Measurements from ENCODE around the gene TSHR. TPM values are rescaled to one million over a fixed set of nuclear protein-coding genes. Genes with fewer than 3 reads are reported as not detected.

The TSHR gene
- total and polyA plus RNA-seq, 2 of the 13 experiments (the other 11 are each of a cell fraction or from before 2014, with no cell fraction given), result not detected

GRCh38 chr14:81105961-81106360 lies 150.5 kb downstream of the TSHR start:
- in situ Hi-C loops (cut with HindIII; ENCODE audit: extremely low pct_ligation_motif_present, low pct_unique_long_range_greater_than_20kb) (no loop called here), intact Hi-C loops (cut with micrococcal nuclease; ENCODE audit: unreplicated experiment) (no loop called here)
- WGBS (ENCODE audit: low lambda C conversion rate), result 48% methylated on average over 1 of the region's 1 CpG
- Histone ChIP-seq H3K9me3 (ENCODE audit: low read length) (no peaks in the 10 kb centered on the region), H3K27ac (ENCODE audit: extremely low read length, insufficient read depth, low read length) (no peak overlapping the region), H3K36me3 (replicated peaks in 1 of 2; ENCODE audit: control insufficient read depth in 1 of 2, insufficient read depth in 2 of 2, low read length in 2 of 2) (no peaks in the 10 kb centered on the region), H3K79me2 (ENCODE audit: insufficient read depth, low read length) (no peaks in the 10 kb centered on the region), H3K4me3 (replicated peaks in 1 of 3; ENCODE audit: insufficient read depth in 1 of 3, low read depth in 2 of 3, low read length in 3 of 3) (no peak overlapping the region), H4K20me1 (ENCODE audit: insufficient read depth, low read length) (no peaks in the 10 kb centered on the region), H3K9ac (ENCODE audit: insufficient read depth, low read depth, low read length) (no peak overlapping the region), H3K27me3 (ENCODE audit: control insufficient read depth in 1 of 2, insufficient read depth in 2 of 2, low read length in 2 of 2) (no peaks in the 10 kb centered on the region), H3K4me1 (ENCODE audit: insufficient read depth, low read length) (no peaks in the 10 kb centered on the region), H3K4me2 (ENCODE audit: low read depth, low read length) (no peak overlapping the region), H2AFZ (ENCODE audit: low read length) (no peak overlapping the region)
- FAIRE-seq (no peak), ATAC-seq (no peak), DNase-seq (ENCODE audit: low spot score) (no peak)
- ChIA-PET POLR2A (no interaction called here), CTCF (ENCODE audit: low intra/inter-chr PET ratio, low total read pairs) (no interaction called here)
- TF ChIP-seq E2F2 (CRISPR knock-in tag; IDR thresholded peaks at IDR 0.05; ENCODE audit: borderline replicate concordance) (no peak), SRSF1 (optimal IDR thresholded peaks at IDR 0.05; ENCODE audit: low read depth, low read length) (no peak), ZNF446 (CRISPR knock-in tag; IDR thresholded peaks at IDR 0.05) (no peak), GLMP (CRISPR knock-in tag; IDR thresholded peaks at IDR 0.05; ENCODE audit: borderline replicate concordance) (no peak), STAT5B (CRISPR knock-in tag; IDR thresholded peaks at IDR 0.05) (no peak), CHCHD3 (CRISPR knock-in tag; IDR thresholded peaks at IDR 0.05) (no peak), KAT7 (CRISPR knock-in tag; IDR thresholded peaks at IDR 0.05; ENCODE audit: borderline replicate concordance) (no peak), ZNF704 (CRISPR knock-in tag; IDR thresholded peaks at IDR 0.05; ENCODE audit: borderline replicate concordance) (no peak), CAMTA2 (CRISPR knock-in tag; IDR thresholded peaks at IDR 0.05; ENCODE audit: borderline replicate concordance) (no peak), MXI1 (IDR thresholded peaks at IDR 0.05; ENCODE audit: borderline replicate concordance, low read depth, low read length) (no peak), ZNF362 (CRISPR knock-in tag; IDR thresholded peaks at IDR 0.05; ENCODE audit: borderline replicate concordance) (no peak), NFIC (IDR thresholded peaks at IDR 0.05; ENCODE audit: low read length) (no peak), ZNF441 (CRISPR knock-in tag; IDR thresholded peaks at IDR 0.05; ENCODE audit: borderline replicate concordance) (no peak)
- no TSS peak for BruUV-seq (replicated peaks)

All from HepG2 (cell line).